HG03196 (cell line): ENCODE data around the gene DRD2.

Experiments used
- ATAC-seq: cut with Tn5 transposase; IDR thresholded peaks from one replicate; pipeline ENCODE4 v1.9.1; 2021; ENCODE audit not compliant: unreplicated experiment

The DRD2 gene

GRCh38 chr11:113447621-113448315 lies 27.4 kb downstream of the DRD2 start:
- ATAC-seq = no peak

- no peak for ATAC-seq
Measured at GRCh38 chr11:113446938-113447337, 28.3 kb downstream of the DRD2 start.

DNA sequence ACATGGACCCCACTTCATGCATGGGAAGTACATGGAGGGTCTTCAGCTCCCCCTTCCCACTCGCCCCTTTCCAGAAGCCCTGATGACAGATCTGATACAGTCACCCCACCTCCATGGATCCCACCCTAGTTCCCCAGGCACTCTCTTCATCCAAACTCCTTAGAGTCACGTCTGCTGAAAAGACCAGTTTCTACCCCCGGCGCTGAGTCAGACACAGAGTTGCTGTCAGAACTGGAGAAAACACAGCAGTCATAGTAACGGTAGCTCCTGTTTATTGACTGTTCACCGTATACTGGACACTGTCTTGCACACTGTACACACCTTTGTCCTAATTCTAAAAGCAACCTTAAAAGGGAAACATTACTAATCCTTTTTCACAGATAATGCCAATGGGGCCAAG lies 29.1 kb downstream of the DRD2 start:
- ATAC-seq = no peak

- no peak for ATAC-seq
Measured at GRCh38 chr11:113444502-113445123, 30.6 kb downstream of the DRD2 start.

- ATAC-seq = no peak
Measured at GRCh38 chr11:113440816-113441215, 34.4 kb downstream of the DRD2 start.

DNA sequence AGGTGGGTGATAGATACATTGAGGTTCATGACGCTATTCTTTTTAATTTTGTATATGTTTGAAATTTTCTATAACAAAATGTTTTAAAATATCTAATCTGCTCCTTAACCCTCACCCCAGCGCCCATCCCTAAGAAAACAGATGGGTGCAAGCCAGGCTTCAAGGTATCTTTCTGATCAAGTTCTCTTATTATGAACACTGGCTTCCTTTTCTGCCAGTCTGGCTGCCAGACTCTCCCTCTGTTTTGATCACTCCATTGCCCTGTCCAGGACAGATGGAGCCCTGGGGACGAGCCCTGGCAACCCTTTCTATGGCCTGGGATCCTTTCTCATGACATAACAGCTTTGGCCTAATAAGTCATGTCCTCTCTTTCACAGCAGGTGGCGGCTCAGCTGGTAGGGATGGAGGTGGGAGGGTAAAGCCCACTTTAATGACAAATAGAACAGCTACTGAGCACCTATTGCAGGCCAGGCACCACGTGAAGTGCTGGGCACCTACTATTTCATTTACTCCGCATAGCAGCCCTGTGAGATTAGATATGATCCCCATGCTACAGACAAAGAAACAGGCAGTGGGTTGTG lies 38.4 kb downstream of the DRD2 start:
- no peak for ATAC-seq

GRCh38 chr11:113435190-113435968 lies 39.8 kb downstream of the DRD2 start:
- no peak for ATAC-seq

GRCh38 chr11:113431746-113432145 lies 43.5 kb downstream of the DRD2 start:
- ATAC-seq = no peak

DNA sequence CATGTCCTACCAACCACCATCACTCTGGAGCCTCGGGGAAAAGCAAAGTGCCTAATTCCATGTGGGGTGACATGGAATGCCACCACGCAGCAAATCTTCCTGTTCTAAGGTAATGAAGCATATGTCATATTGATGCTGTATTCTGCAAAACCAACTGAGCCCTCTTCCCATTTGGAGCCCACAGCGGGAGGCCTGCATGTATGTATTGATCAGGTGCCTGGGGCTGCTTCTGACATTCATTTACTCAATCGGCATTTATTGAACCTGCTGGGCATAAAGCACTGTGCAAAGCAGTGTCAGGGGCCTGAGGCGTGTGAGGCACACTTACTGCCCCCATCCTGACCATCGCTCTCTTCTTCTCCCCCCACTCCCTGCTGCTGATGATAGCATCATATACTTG lies 48.5 kb downstream of the DRD2 start:
- ATAC-seq = no peak

DNA sequence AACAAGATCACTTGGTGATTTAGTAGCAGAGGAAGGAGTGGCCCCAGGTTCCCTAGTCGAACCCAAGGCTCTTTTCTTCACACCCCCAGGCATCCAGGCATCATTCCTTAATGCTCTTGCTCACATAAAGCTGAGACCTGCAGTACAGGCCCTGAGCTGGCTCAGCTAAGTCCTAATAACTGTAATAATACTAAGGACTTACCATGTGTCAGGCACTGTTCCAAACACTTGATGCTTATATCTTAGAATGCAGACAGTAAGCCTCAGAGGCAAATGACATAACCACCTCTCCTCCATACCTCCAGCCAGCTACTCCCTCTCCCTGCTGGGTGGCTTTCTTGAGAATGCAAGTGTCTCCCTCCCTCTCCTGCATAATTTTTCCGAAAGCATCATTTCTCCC lies 54.4 kb downstream of the DRD2 start:
- no peak for ATAC-seq

DNA sequence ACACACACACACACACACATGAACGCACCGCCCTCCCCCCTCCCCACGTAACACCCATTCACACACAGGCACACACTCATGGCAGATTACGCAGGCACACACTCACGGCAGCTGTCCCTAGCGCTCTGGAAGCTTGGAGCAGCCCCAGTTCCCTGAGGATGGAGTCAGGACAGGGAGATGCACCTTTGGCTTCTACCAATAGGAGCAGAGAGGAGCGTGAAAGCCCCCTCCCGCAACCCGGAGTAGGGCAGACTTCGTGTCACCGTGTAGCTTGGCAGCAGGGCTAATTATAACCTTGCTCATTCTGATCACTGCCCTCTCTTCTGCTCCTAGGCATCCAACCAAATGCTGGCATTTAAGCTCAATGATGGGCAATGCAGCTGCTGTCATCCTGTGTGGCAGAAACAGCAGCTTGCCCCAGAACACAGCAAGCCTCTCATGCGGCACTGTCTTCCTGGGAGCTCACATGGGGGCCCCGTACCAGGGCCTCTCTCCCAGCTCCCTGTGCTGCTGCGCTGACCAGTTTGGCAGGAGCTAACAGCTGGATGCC lies 55.7 kb downstream of the DRD2 start:
- no peak for ATAC-seq

- ATAC-seq = no peak
Measured at GRCh38 chr11:113417428-113417827, 57.8 kb downstream of the DRD2 start.

DNA sequence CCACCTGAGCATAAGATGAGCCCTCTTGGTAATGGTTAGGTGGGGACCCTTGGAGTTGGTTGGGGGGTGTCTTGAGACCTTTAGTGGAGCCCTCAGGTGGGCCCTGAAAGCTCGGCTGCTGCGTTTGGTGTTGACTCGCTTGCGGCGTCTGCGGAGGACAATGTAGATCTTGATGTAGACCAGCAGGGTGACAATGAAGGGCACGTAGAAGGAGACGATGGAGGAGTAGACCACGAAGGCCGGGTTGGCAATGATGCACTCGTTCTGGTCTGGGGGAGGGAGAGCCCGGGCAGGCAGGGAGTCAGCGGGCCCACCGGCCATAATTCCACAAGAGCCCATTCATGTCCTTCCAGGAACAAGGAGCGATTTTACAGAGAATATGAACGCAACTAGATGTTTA lies 59.9 kb downstream of the DRD2 start:
- ATAC-seq = no peak

DNA sequence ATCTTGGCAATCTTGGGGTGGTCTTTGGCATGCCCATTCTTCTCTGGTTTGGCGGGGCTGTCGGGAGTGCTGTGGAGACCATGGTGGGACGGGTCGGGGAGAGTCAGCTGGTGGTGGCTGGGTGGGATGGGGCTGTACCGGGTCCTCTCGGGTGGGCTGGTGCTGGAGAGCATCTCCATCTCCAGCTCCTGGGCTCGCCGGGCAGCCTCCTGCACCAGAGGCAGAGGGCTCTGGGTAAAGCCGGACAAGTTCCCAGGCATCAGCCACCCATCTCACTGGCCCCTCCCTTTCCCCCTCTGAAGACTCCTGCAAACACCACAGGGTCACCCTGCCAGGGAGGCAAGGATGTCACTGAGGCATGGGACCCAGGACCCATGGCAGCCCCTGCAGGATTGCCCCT lies 62.5 kb downstream of the DRD2 start:
- ATAC-seq = no peak

DNA sequence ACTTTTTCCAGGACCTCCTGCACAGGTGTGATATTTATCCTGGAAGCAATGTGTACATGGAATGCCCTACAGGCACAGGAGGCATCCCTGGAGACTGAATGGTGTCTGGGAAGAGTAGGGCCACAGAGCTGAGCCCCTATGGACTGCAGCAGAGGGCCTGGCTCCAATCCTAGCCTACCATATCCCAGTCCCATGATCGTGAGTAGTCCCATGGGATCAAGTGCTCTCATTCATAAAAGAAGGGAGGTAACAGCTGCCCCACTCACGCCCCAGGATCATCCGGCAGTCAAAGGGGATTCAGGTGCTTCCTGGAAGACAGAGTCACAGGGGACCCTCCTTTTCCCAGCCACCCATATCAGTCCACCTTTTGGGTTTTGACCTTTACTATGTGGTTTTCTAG lies 63.7 kb downstream of the DRD2 start:
- ATAC-seq = no peak

DNA sequence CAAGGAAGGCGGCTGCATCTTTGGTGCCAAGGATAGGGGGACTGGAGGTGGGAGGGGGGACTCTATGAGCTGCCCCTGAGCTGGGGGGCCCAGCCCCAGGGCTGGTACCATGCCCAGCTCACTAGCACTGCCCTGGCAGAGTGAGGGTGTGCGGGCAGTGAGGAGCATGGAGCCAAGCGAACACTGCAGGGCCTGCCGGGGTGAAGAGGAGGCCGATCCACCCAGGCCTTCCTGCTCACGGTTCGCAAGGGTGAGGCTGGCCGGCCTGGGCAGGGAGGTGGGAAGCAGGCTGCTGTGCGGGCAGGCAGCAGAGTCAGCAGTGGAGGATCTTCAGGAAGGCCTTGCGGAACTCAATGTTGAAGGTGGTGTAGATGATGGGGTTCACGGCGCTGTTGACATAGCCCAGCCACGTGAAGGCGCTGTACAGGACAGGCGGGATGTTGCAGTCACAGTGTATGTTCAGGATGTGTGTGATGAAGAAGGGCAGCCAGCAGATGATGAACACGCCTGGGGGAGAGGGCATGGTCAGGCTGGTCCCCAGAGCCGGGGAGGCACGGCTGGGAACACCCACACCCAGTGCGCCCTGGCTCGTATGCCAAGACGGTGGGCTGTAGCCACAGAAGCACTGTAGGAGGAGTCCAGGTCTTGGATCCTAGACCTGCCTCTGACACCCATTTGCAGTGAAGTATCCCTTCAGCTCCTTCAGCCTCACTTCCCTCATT lies 64.6 kb downstream of the DRD2 start:
- ATAC-seq = no peak

GRCh38 chr11:113409526-113409925 lies 65.7 kb downstream of the DRD2 start:
- no peak for ATAC-seq

GRCh38 chr11:113408887-113409286 lies 66.3 kb downstream of the DRD2 start:
- ATAC-seq = no peak

GRCh38 chr11:113408206-113408605 lies 67.0 kb downstream of the DRD2 start:
- no peak for ATAC-seq

DNA sequence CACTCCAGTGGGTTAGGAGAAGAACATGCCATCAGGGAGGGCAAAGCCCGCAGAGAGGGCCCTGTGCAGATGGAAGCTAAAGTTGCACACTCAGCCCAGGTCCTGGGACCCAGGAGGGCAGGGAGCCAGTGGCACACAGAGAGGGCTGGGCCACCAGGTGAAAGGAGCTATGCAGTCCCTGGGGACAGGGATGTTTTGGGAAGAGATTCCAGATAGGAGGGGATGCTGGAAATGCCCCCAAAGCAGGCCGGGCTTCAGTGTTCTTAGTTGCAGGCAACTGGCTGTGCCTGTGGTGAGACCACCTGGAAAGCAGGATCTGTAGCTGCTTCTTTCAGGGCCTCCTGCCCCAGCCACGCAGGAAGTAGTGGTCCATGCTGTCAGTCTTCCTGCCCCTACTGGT lies 68.0 kb downstream of the DRD2 start:
- ATAC-seq = no peak
